GM19035 (cell line): ENCODE results near the gene C1QTNF1.

Experiments used
- ATAC-seq: cut with Tn5 transposase; IDR thresholded peaks from one replicate; pipeline ENCODE4 v1.9.1; 2021; ENCODE audit not compliant: unreplicated experiment

The C1QTNF1 gene

DNA sequence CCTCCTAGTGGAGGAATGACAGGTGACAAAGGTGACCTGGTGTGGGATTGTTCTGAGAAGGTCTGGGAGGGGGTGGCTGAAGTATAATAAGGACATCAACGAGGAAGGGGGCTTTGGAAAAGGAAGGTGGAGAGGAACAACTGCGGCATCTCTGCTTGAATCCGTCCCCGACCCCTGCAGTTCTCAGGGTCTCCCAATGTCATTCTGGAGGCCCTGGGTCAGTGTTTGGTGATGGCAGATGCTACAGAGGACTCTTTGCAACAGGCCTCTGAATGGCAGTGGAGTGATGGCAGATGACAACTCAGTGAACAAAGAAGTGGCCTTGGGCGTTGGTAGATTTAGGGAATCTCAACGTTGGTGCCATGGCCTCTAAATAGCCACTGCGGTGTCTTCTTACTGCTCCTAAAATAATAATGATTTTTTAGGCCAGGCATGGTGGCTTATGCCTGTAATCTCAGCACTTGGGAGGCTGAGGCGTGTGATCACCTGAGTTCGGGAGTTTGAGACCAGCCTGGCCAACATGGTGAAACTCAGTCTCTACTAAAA lies 52.0 kb downstream of the C1QTNF1 start:
- ATAC-seq: no peak

DNA sequence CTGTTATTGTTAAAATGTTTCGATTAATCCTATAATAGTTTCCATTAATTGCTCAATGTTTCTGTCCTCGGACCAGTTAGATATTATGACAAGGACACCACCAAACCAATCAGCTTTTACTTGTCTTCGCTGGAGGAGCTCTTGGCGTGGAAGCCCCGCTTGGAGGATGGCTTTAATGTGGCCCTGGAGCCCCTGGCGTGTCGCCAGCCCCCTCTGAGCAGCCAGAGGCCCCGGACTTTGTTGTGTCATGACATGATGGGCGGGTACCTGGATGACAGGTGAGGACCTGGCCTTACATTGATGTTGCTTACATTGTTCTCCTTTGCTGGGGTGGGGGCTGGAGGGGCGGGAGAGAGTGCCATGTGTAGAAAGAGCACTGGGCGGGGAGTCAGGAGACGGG lies 53.6 kb downstream of the C1QTNF1 start:
- no peak for ATAC-seq

DNA sequence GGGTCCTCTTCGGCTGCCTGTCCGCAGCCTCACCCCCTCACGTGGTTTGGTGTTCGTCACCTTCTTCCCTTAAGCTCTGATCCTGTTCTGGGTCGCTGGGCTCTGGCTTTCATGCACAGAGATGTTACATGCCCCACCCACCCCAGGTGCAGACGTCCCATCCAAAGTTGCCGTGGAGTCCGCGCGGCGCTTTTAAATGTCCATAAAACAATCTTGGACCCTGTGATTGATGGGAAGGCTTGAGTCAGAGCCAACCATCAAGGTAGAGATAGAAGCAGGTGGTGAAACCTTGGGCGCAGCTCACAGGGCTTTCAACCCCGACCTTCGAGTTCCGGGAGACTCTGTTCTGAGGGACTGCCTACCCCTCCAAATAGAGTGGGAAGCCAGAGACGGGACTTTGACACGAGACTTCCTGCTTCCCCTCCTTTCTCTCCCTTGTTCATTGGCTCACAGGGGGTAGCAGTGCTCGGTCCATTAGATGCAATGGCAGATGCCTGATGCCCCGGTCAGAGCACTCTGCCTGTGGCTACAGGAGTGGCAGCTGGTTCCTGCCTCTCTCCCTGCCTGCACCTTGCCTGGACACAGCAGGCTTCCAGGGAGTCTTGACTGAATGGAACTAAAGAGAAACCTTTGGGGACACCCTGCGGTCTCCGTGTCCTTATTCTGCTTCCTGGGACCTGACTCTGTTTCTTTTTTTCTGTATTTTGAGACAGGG lies 54.7 kb downstream of the C1QTNF1 start:
- ATAC-seq: no peak

DNA sequence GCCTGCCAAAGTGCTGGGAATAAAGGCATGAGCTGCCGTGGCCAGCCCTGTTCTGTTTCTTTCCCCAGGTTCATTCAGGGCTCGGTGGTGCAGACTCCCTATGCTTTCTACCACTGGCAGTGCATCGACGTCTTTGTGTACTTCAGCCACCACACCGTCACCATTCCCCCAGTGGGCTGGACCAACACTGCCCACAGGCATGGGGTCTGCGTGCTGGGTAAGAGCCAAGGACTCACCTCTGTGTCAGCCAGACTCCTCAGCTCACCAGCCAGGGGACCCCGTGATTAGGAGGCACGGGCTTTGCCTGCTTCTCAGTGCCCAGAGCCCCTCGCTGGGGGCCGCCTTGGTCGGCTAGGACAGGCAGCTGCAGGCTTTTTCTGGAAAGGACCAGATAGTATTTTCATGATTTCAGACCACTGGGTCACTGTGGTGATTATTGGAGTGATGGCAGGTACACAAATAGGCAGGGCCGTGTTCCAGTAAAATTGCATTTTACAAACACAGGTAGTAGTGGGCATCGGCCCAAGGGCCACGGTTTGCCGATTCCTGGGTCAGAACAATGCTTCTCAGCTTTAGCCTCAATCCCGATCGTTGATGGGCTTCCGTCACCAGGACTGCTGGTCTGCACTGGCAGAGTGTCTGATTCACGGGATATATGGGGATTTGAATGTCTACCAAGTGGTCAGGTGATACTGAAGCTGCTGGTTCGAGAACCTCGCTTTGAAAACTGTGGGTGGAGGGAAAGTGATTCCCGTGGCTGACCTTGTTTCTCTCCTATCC lies 55.6 kb downstream of the C1QTNF1 start:
- ATAC-seq: no peak

DNA sequence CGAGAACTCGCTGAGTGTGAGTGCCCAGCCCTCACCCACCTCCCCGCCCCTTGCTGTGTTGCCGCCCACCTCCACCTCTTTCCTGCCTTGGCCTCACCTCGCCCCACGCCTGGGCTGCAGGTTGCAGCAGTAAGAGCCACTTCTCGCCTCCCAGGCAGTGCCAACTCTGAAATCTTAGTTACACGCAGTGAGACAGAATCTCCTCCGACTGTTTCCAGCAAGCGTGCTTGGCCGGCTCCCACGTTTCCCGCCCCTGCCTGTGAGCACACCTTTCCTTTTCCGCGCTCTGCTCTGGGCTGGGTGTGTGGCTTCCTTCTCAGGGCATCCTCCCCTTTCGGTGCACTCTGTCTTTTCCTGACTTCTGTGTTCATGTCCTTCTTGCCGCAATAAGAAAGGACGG lies 56.4 kb downstream of the C1QTNF1 start:
- no peak for ATAC-seq

DNA sequence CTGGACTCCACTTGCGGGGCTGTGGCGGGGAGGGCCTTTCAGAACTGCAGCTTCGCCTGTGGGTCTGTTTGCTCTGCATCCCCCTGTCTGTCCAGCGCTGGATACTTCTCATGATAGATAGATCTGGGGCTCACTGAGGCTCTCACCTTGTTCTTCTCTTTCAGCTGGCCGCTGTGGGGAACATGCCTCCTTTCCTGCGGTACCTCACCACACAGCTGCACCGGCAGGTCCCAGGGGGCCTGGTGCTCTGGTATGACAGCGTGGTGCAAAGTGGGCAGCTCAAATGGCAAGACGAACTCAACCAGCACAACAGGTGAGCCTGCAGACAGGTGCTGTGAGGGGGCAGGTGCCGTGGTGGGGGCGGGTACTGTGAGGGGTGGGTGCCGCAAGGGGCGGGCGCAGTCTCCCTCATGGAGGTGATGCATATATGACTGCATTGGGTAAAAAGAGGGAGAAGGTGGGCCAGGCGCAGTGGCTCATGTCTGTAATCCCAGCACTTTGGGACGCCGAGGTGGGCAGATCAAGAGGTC lies 56.9 kb downstream of the C1QTNF1 start:
- no peak for ATAC-seq

DNA sequence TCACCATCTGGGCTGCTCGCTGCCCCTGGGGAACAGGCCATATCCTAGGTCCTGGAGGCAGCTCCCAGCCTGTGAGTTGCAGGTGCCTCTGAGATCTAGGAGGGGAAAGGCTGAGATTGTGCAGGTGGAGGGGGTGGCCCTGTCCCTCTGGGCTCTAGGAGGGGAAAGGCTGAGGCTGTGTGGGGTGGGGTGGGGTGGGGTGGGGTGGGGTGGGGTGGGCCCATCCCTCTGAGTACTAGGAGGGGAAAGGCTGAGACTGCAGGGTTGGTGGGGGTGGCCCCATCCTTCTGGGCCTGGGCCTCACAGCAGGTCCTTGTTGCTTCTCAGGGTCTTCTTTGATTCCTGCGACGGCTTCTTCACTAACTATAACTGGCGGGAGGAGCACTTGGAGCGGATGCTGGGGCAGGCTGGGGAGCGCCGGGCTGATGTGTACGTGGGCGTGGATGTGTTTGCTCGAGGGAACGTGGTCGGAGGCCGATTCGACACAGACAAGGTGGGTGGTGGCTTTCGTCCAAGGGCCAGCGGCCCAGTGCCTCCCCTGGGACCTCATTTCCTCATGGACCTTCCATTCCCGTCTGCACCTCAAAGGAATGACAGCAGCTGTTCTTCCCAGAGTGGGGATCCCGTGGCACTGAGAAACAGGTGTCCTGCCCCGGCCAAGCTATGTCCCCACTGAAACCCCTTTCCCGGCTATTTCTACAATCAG lies 57.8 kb downstream of the C1QTNF1 start:
- ATAC-seq: no peak

DNA sequence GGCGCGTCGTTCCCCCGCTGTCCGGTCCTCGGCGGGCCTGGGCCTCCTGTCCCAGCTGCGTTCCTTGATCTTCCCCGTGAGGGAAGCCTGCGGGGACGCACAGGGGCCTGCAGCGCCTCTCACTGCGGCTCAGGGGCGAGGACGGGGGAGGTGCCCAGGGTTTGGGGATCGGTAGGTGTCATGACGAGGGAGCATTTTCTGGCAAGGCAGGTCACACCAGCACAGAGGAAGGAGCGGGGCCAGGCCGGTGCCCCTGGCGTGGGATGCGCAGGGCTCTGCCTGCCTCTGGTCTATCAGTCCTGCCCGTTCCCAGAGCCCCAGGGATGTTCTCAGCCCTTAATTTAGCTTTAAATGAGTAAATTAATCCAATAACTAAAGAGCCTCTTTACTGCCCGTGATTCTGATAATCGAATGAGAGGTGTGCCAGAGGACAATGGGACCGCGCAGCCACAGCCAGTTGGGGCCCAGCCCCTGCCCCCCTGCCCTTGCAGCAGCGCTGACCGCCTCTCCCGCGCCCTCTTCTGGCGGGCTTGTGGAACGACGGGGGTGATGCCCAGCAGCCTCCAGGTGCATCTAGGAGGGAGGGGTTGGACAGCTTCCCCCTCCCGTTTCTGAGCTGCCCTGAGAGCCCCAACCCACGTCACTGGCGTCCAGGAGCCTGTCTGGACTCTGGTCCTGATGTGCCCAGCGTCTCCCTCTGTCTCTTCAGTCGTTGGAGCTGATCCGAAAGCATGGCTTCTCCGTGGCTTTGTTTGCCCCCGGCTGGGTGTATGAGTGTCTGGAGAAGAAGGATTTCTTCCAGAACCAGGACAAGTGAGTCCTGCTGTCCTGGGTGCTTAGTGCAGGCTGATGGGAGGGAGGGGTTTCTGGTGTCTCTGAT lies 58.6 kb downstream of the C1QTNF1 start:
- no peak for ATAC-seq

DNA sequence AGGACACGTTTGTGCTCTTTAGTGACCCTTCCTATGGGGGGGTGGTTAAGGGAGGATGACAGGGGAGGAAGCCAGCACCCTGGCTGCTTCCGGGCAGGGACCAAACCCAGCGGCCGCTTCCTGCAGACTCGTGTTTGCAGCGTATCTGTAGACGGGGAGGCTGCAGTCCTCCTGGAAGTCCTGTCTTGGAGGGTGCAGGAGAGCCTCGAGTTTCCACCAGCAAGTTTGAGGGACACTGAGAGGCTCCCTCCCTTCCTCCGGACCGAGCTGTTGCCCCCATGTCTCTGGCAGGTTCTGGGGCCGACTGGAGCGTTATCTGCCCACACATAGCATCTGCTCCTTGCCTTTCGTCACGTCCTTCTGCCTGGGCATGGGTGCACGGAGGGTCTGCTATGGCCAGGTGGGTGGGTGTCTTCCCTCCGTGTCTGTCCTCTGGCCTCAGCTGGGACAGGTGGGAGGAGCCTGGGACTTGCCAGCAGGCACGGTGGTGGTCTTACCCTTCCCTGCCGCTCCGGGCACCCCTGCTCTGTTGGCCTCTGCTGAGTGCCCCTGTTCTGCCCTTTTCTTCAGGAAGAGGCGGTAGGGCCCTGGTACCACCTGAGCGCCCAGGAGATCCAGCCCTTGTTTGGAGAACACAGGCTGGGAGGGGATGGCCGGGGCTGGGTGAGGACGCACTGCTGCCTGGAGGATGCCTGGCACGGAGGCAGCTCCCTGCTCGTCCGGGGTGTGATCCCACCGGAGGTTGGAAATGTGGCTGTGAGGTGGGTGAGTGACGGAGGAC lies 59.4 kb downstream of the C1QTNF1 start:
- ATAC-seq: no peak

DNA sequence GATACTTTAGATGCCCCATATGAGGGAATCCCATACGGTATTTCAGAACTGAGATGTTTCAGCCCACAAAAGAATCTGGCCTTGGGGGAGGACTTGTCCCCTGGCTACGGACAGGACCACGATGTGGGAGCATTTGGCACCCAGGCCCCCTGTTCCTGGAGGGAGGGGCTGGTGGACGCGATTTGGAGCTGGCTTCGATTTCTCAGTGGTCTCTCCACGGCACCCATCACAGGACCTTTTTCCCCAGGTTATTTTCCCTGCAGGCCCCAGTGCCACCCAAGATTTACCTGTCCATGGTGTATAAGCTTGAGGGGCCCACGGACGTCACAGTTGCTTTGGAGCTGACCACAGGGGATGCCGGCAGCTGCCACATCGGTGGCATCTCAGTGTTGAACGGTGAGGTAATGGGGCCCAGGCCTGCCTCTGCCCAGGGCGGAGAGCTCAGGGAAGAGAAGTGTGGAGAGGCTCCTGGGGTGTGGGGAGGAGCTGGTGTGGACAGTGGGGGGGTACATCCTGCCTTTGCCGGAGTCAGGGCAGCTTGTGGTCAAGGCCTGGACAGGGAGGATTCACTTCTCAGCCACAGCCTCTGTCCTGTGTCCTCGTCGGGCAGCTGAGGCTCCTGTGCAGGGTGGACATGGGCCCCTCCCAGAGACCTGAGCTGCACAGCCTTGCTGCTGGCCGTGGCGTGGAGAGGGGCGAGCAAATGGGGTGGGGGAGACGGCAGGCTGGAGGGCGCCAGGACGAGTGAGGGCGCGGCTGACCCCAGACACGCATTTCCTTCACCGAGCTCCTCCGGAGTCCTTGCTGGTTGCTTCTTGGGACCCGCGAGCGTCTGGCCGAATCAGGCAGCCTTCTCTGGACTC lies 60.6 kb downstream of the C1QTNF1 start:
- ATAC-seq: no peak

DNA sequence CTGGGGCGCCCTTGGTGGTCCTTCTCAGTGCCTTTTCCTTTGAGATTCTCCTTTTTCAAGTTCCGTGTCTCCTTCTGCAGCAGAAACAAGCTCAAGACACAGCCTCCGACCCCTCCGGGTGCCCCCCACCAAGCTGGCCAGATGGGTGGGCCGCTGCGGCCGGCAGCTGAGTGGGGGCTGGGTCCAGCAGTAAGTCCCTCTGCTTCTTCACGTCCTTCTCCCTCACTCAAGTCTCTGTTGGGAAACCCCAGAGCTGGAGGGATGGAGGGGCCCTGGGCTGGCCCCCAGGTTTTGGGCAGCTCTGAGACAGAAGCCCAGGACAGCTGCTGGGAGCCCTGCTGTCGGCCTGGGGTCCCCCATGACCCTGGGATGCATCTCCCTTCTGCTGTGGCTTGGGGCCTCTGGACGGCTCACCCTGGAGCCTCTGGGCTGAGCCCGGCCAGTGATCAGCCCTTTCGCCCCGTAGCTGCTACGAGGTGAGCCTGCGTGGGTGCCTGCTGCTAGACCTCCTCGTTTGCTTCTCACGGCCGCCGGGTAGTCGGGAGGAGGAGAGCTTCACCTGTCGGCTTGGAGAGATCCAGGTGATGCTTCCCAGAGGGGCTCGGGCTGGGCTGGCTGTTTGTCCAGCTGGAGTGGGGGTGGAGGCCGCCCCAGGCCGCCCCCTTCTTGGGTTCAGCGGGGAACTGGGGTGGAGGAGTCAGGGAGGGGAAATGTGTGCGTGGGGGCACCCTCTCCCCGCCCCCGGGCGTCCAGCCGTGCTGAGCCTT lies 61.4 kb downstream of the C1QTNF1 start:
- ATAC-seq: no peak

DNA sequence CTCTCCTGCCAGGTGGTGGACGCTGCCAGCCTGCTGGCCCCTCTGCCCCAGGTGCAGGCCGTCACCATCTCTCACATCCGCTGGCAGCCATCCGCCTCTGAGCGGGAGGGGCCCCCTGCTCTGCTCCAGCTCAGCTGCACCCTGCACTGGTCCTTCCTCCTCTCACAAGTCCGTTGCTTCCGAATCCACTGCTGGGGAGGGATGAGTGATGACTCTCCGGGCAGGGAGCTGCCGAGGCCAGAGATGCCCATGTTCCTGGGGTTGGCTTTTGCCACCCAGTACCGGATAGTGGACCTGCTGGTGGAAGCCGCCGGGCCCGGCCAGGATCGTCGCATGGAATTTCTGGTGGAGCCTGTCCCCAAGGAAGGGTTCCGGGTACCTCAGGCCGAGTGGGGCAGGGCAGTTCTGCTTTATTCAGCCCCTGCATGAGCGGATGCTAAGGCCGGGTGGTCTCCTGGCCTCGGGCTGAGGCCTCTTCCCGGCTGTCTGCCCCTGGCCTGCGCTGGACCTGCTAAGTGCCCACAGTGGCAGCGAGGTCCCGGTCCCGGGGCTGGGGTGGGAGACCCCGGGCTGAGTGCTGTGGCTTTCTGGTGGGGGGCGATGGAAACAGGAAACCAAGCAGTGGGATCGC lies 62.1 kb downstream of the C1QTNF1 start:
- no peak for ATAC-seq

DNA sequence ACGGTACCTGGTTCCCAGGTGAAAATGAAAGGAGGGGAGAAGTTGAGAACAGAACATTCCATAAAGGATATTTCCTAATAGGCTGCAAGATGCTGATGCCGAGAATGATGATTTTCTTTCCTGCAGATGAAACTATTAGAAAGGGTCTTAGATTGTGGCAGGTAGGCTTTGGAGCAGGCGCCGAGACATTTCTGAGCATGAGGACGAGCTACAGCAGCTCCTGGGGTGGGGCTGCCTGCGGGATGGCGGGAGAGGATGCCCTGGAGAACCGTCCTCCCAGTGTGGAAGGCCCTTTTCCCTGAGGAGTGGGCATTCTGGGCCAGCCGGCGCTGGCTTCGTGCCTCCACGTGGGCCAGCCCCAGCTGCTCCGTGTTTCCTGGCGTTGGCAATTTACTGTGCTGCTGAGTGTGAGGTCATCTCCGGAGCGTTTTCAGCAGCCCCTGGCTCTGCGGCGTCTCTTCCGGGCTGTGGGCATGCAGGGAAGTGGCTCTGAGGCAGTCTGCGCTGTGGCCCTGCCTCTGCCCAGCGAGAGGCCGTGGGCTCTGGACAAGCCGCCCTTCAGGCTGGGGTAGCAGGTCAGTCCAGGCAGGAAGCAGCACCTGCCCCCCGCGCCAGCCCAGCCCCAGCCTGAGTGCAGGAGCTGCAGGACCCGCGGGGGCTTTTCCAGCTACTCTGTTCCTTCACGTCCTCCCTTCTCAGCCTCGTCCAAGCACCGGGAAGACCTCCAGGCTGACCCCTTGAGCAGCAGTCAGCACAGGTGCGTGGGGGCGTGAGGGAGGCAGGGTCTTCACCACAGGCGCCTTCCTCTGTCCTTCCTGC lies 62.8 kb downstream of the C1QTNF1 start:
- ATAC-seq: no peak

DNA sequence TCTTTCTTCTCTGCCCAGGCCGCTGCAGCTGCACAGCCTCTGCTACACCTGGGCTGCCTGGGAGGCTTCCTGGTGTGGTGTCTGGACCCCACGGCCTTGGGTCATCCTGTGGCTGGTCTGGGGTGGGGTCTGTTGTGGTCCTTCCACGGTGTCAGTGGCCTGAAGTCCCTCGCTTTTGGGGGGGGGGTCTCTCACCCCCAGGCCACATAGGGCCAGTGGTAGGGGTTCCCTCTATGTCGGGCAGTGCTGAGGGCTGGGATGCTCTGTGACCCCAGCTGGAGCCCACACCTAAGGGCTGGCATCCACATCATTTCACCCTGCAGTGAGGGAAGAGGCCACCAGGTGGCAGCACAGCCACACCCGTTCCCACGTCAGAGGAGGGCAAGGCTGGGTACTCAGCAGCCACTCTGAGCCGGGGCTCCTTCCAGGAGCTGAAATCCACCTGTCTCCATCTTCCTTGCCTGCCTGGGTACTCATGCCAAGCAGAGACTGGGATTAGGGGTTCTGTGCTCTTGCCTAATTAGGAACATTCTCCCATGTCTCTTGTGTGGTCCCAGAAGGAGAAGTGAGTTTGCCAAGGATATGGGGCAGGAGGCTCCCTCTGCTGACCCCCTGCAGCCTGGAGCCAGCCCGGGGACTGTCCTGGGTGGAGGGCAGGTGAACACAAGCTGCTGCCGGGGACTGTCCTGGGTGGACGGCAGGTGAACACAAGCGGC lies 63.6 kb downstream of the C1QTNF1 start:
- no peak for ATAC-seq

DNA sequence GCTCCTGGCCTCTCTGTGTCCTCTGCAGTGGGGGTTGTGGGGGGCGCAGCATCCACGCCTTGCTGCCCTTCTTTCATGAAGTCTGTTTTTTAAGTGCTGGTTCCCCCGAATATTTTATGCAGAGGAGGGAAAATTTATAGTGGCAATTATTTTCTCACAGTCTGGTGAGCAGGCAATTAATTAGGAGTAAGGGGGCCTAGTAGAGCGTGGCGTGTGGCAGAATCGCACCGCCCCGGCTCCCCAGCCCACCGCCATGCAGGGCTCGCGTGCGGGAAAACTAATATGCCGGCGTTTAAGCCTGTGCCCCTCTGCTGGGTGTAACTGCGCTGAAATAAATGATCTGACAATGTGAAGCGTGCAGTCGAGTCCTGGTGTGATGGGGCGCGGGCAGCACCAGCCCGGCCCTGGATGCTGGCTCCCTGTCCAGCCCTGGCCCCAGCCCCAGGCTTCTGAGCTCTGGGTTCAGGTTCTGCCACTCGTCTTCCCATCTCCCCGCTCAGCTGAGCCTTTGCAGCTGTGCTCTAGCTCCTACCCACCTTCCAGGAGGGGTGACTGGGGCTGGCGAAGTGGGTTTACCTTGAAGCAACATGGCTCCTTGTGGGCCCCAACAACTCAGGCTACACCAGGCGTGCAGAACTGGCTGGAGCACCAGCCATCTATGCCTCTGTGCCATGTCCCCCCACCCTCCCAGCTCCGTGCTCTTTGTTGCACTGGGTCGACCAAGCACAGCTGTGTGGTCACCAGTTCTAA lies 64.5 kb downstream of the C1QTNF1 start:
- no peak for ATAC-seq

DNA sequence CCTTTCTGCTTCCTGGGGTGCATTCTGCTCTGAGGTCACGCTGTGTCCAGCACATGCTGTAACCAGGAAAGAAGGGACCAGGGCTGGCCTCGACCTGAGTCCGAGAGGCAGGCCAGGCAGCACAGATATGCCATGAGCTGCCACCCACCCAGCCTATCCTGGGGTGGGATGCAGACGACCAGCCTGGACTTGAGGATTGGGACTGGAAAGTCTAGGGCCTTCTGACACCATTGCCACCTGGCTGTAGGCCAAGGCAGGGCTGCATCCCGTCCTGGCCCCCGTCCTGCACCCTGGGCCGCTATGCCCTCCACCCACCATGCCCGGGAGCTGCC lies 65.0 kb downstream of the C1QTNF1 start:
- no peak for ATAC-seq
